Gastroesophageal sphincter (tissue), 4 donors: ENCODE data around the gene LFNG. TPM values are rescaled to one million over a fixed set of nuclear protein-coding genes. Genes with fewer than 3 reads are reported as not detected.

ENCODE experiments used
- ATAC-seq: fragments of 150-250 bp; one replicate; pipeline ENCODE4 v1.9.1; 2016; ENCODE audit warnings: mild to moderate bottlenecking, moderate library complexity
- H3K27ac ChIP-seq, 4 donors: fragments of 200-600 bp; sonication (generic) in 3 of 4; 1 replicate in 3 of 4; 2 replicates in 1 of 4; pipeline ENCODE4 v1.5.1; 2016 to 2019
- H3K27me3 ChIP-seq: fragments of 200-600 bp; sonication (generic); one replicate; pipeline ENCODE4 v1.5.1; 2019
- H3K36me3 ChIP-seq, 2 donors: fragments of 200-600 bp; sonication (generic); one replicate each; pipeline ENCODE4 v1.5.1; 2019; ENCODE audit warnings: control low read depth in 1 of 2
- H3K4me1 ChIP-seq, 3 donors: fragments of 200-600 bp; sonication (generic); 1 replicate in 2 of 3; 2 replicates in 1 of 3; pipeline ENCODE4 v1.5.1; 2016 to 2019; ENCODE audit warnings: control low read depth in 2 of 3
- H3K4me3 ChIP-seq, 2 donors: fragments of 200-600 bp; sonication (generic); one replicate each; pipeline ENCODE4 v1.5.1; 2019; ENCODE audit warnings: mild to moderate bottlenecking in 1 of 2, moderate library complexity in 1 of 2
- H3K9me3 ChIP-seq, 3 donors: fragments of 200-600 bp; sonication (generic); one replicate each; pipeline ENCODE4 v1.5.1; 2017 to 2019; ENCODE audit warnings: control low read depth in 2 of 3
- CTCF ChIP-seq, 4 experiments: fragments of 200-600 bp in 2 of 4; fragments of 450-650 bp in 2 of 4; sonication (generic) in 1 of 4; IDR thresholded peaks; one replicate each; pipeline ENCODE4 v1.5.1; 2017 to 2019; ENCODE audit warnings: antibody characterized with exemption in 4 of 4, mild to moderate bottlenecking in 2 of 4, moderate library complexity in 2 of 4
- EP300 ChIP-seq: sonication (generic); formaldehyde crosslinking; IDR thresholded peaks from one replicate; pipeline ENCODE4 v1.6.1; 2017; ENCODE audit warnings: antibody characterized with exemption, mild to moderate bottlenecking
- POLR2A ChIP-seq, 2 donors: fragments of 450-650 bp; IDR thresholded peaks; one replicate each; pipeline ENCODE4 v1.6.1; 2017; ENCODE audit warnings: antibody characterized with exemption in 2 of 2, mild to moderate bottlenecking in 2 of 2, moderate library complexity in 1 of 2
- POLR2AphosphoS5 ChIP-seq: sonication (generic); formaldehyde crosslinking; IDR thresholded peaks from one replicate; pipeline ENCODE4 v1.6.1; 2017; ENCODE audit warnings: antibody characterized with exemption
- WGBS, 2 donors: methylation state at CpG; one replicate each; pipeline ENCODE4 v1.1.5; 2018; ENCODE audit warnings: low coverage in 1 of 2; 5-methylcytosine and 5-hydroxymethylcytosine counted together
- total RNA-seq, 4 donors: library from RNA; depleted of rRNA; stranded (reverse); fragments of >200 nt; gene quantifications; one replicate each; pipeline ENCODE4 v1.1.0, GENCODE V29; 2016

LFNG gene
- total RNA-seq, 4 donors from 2014 or later = 4.4 to 9.8 (median 8.4) TPM

- TF ChIP-seq POLR2A (IDR thresholded peaks at IDR 0.05) = no peak
- TF ChIP-seq POLR2AphosphoS5 = no peak
- no peak for TF ChIP-seq EP300
- TF ChIP-seq CTCF (IDR thresholded peaks at IDR 0.05) = no peak
- Histone ChIP-seq H3K4me3 (no peak overlapping the region), H3K27me3 (no peaks in the 10 kb centered on the region), H3K27ac (peak overlapping the region in 2 of 4 donors; percentile 47 to 67), H3K9me3 (no peaks in the 10 kb centered on the region), H3K4me1 (peaks cover 0 to 50% (median 23%) of the 10 kb centered on the region in 3 donors), H3K36me3 (no peaks in the 10 kb centered on the region)
- 80% methylated on average over 1 of the region's 12 CpGs; no CpG with 5 or more reads in 1 of the 2 donors for WGBS, 2 donors
- no peak for ATAC-seq
Measured at GRCh38 chr7:2512179-2512661, 7.4 kb upstream of the LFNG start.

GRCh38 chr7:2512713-2513112 is 6.9 kb upstream of the LFNG start:
- H3K27ac ChIP-seq = no peak overlapping the region
- TF ChIP-seq POLR2AphosphoS5 (no peak), EP300 (no peak), POLR2A (IDR thresholded peaks at IDR 0.05) (no peak), CTCF (IDR thresholded peaks at IDR 0.05) (no peak)
- no peak overlapping the region for H3K4me3 ChIP-seq
- no peaks in the 10 kb centered on the region for H3K9me3 ChIP-seq
- no peak for ATAC-seq
- H3K4me1 ChIP-seq = peaks cover 0 to 46% (median 23%) of the 10 kb centered on the region in 3 donors
- H3K27me3 ChIP-seq = no peaks in the 10 kb centered on the region
- 68% methylated on average over 2 of the region's 3 CpGs; no CpG with 5 or more reads in 1 of the 2 donors for WGBS, 2 donors
- no peaks in the 10 kb centered on the region for H3K36me3 ChIP-seq

GRCh38 chr7:2513702-2514101 is 5.9 kb upstream of the LFNG start:
- H3K27ac ChIP-seq = no peak overlapping the region

GRCh38 chr7:2514473-2515423 is 4.8 kb upstream of the LFNG start:
- Histone ChIP-seq H3K4me1 (peaks cover 0 to 43% (median 26%) of the 10 kb centered on the region in 3 donors), H3K36me3 (no peaks in the 10 kb centered on the region), H3K27ac (no peak overlapping the region), H3K9me3 (no peaks in the 10 kb centered on the region), H3K4me3 (no peak overlapping the region), H3K27me3 (peaks cover 12% of the 10 kb centered on the region)
- WGBS, 2 donors = 74 to 76% methylated on average over 8 of the region's 9 CpGs
- no peak for TF ChIP-seq CTCF (IDR thresholded peaks at IDR 0.05)
- TF ChIP-seq EP300 = no peak
- no peak for TF ChIP-seq POLR2AphosphoS5
- TF ChIP-seq POLR2A (IDR thresholded peaks at IDR 0.05) = no peak
- ATAC-seq = no peak

More at GRCh38 chr7:2513702-2514101, 5.9 kb upstream of the LFNG start:
- WGBS, 2 donors = no CpG with 5 or more reads among the region's 7 CpGs
- Histone ChIP-seq H3K4me1 (peaks cover 0 to 43% (median 24%) of the 10 kb centered on the region in 3 donors), H3K9me3 (no peaks in the 10 kb centered on the region), H3K4me3 (no peak overlapping the region), H3K27me3 (peaks cover 6% of the 10 kb centered on the region), H3K36me3 (no peaks in the 10 kb centered on the region)
- ATAC-seq = no peak
- TF ChIP-seq POLR2A (IDR thresholded peaks at IDR 0.05) (no peak), CTCF (IDR thresholded peaks at IDR 0.05) (no peak), EP300 (no peak), POLR2AphosphoS5 (no peak)
